ENCODE data around the gene CALML3. TPM values are rescaled to one million over a fixed set of nuclear protein-coding genes. Genes with fewer than 3 reads are reported as not detected.
"Not testable (repeated sequence)": the region's sequence is repeated elsewhere in the genome, so short reads cannot be mapped to it uniquely, and the experiment has no call there.

The CALML3 gene
- total and polyA plus RNA-seq, 4 donors = 0.10 to 0.13 TPM; not detected in 2

- H3K36me3 ChIP-seq (ENCODE audit: control insufficient read depth in 1 of 2, insufficient read depth in 2 of 2, low read length in 1 of 2); H3K4me1 ChIP-seq (ENCODE audit: control insufficient read depth in 1 of 2, insufficient read depth in 2 of 2, low read length in 2 of 2); H3K4me3 ChIP-seq (ENCODE audit: low read length in 2 of 2); ATAC-seq (ENCODE audit: low FRiP score); H3K9me3 ChIP-seq (ENCODE audit: control insufficient read depth, low read length); H3K27me3 ChIP-seq (ENCODE audit: control insufficient read depth in 1 of 2, insufficient read depth in 2 of 2, low read length in 1 of 2): not testable (repeated sequence)
- 60 to 69% methylated on average over 9 of the region's 9 CpGs for WGBS, 2 donors
- peak overlapping the region in 1 of 2 donors; percentile 18 for H3K27ac ChIP-seq (ENCODE audit: low read depth in 1 of 2, low read length in 2 of 2)
- peak in 1 of 2 donors; percentile 50 for DNase-seq
- intact Hi-C loops (cut with DNase I) = loop anchor here in 1 of 2 donors (5.0 kb wide), 2 partner anchors 43 to 112 kb away; no protein-coding TSS in a partner anchor
Observed at GRCh38 chr10:5559022-5559421, 34.3 kb downstream of the CALML3 start.

DNA sequence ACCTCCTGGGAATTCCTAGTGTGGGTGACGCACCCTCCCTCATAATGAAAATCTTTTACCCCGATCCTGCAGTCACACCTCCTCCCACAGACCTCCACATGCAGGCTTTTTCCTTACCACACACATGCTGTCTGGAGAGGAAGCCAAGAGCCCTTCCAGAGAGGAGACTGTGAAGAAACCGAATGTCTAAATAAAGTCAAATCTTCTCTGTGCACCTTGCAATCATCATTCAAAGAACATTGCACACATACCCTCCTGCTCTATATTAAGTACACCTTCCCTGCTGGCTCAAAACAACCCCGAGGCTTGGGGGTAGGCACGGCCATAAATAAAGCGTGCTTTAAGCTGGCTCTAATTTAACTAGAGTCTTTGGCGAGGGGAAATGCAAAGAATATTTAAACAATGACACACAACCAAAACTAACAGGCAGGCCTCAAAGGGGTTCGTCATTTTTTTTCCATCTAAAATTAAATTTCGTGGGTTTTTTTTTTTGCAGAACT, 34.9 kb downstream of the CALML3 start:
- Histone ChIP-seq H3K27ac (ENCODE audit: low read depth in 1 of 2, low read length in 2 of 2) (no peak overlapping the region), H3K4me3 (ENCODE audit: low read length in 2 of 2) (no peak overlapping the region)
- DNase-seq = peak; percentile 40 to 42

DNA sequence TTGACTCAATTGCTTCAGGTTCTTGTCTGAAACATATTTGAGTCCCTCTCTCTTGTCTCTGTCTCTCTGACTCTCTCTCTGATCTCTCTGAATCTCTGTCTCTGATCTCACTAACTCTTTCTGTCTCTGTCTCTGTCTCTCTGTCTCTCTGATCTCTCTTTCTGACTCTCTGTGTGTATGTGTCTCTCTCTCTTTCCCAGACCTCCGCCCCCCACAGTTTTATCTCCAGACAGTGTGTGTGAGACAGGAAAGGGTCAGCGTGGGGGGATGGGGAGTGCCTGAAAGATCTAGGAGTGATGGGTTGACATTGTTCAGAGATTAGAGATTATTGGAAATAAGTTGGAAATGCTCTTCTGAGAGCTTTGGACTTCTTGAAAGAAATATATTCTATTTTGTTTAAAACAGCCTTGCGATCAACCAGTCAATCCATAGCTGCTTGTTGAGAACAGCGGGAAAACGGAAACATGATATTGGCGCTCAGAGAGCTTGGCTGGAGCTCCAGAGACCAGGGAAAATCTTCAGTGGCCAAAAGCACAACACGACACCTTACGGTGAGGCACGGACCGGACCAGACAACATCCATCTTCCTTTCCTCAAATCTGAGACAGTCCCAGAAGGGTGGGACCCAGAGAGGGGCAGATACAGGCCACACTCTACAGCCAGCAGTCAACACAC, 35.5 kb downstream of the CALML3 start:
- Histone ChIP-seq H3K9me3 (ENCODE audit: control insufficient read depth, low read length) (no peaks in the 10 kb centered on the region), H3K4me1 (ENCODE audit: control insufficient read depth in 1 of 2, insufficient read depth in 2 of 2, low read length in 2 of 2) (peaks cover 1 to 6% of the 10 kb centered on the region in 2 donors), H3K27me3 (ENCODE audit: control insufficient read depth in 1 of 2, insufficient read depth in 2 of 2, low read length in 1 of 2) (no peaks in the 10 kb centered on the region), H3K4me3 (ENCODE audit: low read length in 2 of 2) (no peak overlapping the region), H3K27ac (ENCODE audit: low read depth in 1 of 2, low read length in 2 of 2) (peak overlapping the region; percentile 33 to 39), H3K36me3 (ENCODE audit: control insufficient read depth in 1 of 2, insufficient read depth in 2 of 2, low read length in 1 of 2) (no peaks in the 10 kb centered on the region)
- DNase-seq (peak in 1 of 2 donors; percentile 35), ATAC-seq (ENCODE audit: low FRiP score) (no peak)
- intact Hi-C loops (cut with DNase I) = loop anchor here in 1 of 2 donors (5.0 kb wide), 1 partner anchor 37 kb away; no protein-coding TSS in a partner anchor
- 16 to 29% methylated on average over 10 of the region's 10 CpGs for WGBS, 2 donors

More for the DNA sequence above, 34.9 kb downstream of the CALML3 start:
- no peaks in the 10 kb centered on the region for H3K9me3 ChIP-seq (ENCODE audit: control insufficient read depth, low read length)
- WGBS, 2 donors = 3 to 6% methylated on average over 9 of the region's 9 CpGs
- intact Hi-C loops (cut with DNase I) = loop anchor here (5.0 kb wide), 3 partner anchors 38 to 112 kb away; no protein-coding TSS in a partner anchor
- H3K4me1 ChIP-seq (ENCODE audit: control insufficient read depth in 1 of 2, insufficient read depth in 2 of 2, low read length in 2 of 2) = peaks cover 1 to 6% of the 10 kb centered on the region in 2 donors
- H3K27me3 ChIP-seq (ENCODE audit: control insufficient read depth in 1 of 2, insufficient read depth in 2 of 2, low read length in 1 of 2) = no peaks in the 10 kb centered on the region
- no peak for ATAC-seq (ENCODE audit: low FRiP score)
- H3K36me3 ChIP-seq (ENCODE audit: control insufficient read depth in 1 of 2, insufficient read depth in 2 of 2, low read length in 1 of 2) = no peaks in the 10 kb centered on the region

DNA sequence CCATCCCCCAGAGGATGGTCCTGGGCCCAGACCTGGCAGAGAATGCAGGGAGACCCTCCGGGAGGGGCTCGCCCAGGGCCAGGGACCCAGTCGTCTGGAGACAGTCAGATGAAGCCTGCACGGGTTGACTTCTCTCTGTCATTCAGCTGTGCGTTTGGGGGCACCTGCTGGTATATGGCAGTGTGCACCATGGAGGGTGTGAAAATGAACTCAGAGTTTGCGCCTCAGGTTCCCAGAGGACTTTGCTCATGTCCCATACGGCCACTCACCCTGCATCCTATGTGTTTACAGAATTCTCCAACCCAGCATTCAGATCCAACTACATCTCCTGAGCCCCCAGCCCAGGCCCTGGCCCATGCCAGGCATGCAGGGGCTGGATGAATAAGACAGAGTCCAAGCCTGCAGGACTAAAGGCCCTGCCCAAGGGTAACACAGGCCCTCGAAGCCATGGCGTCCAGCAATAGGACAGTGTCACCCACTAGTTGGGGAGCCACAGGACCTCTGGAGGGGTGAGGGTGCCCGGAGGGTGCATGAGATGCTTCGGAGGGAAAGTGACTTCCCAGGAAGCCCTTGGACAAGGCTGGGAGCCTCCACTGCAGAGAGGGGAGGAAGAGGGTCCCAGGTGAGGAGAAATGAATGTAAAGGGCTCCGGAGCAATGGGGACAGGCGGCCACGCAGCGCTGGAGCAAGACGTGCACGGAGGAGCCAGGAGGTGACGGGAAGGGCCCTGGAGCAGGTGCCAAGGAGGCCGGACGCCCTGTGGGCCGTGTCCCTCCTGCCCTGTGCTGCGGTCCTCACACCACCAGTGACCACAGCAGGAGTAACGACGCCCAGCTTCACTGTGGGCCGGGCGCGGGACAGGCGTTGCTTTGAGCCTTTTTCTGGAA, 36.3 kb downstream of the CALML3 start:
- intact Hi-C loops (cut with DNase I) = loop anchor here in 1 of 2 donors (5.0 kb wide), 1 partner anchor 36 kb away; no protein-coding TSS in a partner anchor
- WGBS, 2 donors = 82 to 84% methylated on average over 28 of the region's 28 CpGs
- Histone ChIP-seq H3K4me3 (ENCODE audit: low read length in 2 of 2) (no peak overlapping the region), H3K27me3 (ENCODE audit: control insufficient read depth in 1 of 2, insufficient read depth in 2 of 2, low read length in 1 of 2) (no peaks in the 10 kb centered on the region), H3K27ac (ENCODE audit: low read depth in 1 of 2, low read length in 2 of 2) (peak overlapping the region; percentile 33 to 39), H3K4me1 (ENCODE audit: control insufficient read depth in 1 of 2, insufficient read depth in 2 of 2, low read length in 2 of 2) (peaks cover 1 to 6% of the 10 kb centered on the region in 2 donors), H3K9me3 (ENCODE audit: control insufficient read depth, low read length) (no peaks in the 10 kb centered on the region), H3K36me3 (ENCODE audit: control insufficient read depth in 1 of 2, insufficient read depth in 2 of 2, low read length in 1 of 2) (no peaks in the 10 kb centered on the region)
- DNase-seq (peak in 1 of 2 donors; percentile 59), ATAC-seq (ENCODE audit: low FRiP score) (no peak)

DNA sequence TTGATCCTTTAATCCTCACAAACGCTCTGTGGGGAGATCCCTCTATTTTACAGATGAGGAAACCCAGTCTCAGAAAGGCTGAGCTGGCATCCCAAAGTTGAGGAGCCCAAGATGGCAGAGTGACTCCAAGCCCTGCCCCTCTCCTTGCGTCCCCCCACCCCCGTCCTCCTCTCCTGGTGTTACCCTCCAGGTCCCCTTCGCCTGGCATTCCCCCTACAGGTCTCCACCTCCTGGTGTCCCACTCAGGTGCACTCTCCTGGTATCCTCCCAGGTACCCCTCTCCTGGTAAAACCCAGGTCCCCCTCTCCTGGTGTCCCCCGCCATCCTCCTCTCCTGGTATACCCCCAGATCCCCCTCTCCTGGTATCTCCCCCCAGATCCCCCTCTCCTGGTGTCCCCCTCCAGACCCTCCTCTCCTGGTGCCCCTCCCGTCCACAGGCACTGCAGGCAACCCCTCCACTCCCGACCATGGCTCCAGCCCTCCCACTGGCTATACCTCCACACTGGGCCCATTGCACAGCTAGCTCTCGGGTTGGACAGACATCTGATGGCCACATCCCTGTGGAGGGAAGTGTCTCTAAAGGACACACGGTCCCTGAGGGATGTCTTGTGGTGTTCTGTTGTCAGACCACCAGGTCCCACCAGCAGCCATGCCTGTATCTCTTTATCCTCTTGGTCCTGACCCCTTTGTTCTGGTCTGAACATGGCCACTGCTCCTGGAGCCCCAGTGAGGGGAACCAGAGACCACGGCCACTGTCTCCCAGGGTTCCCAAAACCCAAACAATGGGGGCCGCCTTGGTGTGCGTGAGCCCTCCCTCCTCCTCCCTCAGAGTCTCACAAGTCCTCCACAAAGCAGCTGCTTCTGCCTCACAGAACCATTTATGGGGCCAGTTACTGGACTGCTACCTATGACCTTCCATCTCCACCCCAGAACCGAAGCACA, 37.2 kb downstream of the CALML3 start:
- H3K27me3 ChIP-seq (ENCODE audit: control insufficient read depth in 1 of 2, insufficient read depth in 2 of 2, low read length in 1 of 2) = no peaks in the 10 kb centered on the region
- no peaks in the 10 kb centered on the region for H3K9me3 ChIP-seq (ENCODE audit: control insufficient read depth, low read length)
- ATAC-seq (ENCODE audit: low FRiP score) (no peak), DNase-seq (peak in 1 of 2 donors; percentile 63)
- WGBS, 2 donors = 96 to 97% methylated on average over 13 of the region's 13 CpGs
- peaks cover 1 to 6% of the 10 kb centered on the region in 2 donors for H3K4me1 ChIP-seq (ENCODE audit: control insufficient read depth in 1 of 2, insufficient read depth in 2 of 2, low read length in 2 of 2)
- intact Hi-C loops (cut with DNase I) = loop anchor here in 1 of 2 donors (5.0 kb wide), 1 partner anchor 35 kb away; no protein-coding TSS in a partner anchor
- no peak overlapping the region for H3K4me3 ChIP-seq (ENCODE audit: low read length in 2 of 2)
- no peaks in the 10 kb centered on the region for H3K36me3 ChIP-seq (ENCODE audit: control insufficient read depth in 1 of 2, insufficient read depth in 2 of 2, low read length in 1 of 2)
- peak overlapping the region in 1 of 2 donors; percentile 18 for H3K27ac ChIP-seq (ENCODE audit: low read depth in 1 of 2, low read length in 2 of 2)

DNA sequence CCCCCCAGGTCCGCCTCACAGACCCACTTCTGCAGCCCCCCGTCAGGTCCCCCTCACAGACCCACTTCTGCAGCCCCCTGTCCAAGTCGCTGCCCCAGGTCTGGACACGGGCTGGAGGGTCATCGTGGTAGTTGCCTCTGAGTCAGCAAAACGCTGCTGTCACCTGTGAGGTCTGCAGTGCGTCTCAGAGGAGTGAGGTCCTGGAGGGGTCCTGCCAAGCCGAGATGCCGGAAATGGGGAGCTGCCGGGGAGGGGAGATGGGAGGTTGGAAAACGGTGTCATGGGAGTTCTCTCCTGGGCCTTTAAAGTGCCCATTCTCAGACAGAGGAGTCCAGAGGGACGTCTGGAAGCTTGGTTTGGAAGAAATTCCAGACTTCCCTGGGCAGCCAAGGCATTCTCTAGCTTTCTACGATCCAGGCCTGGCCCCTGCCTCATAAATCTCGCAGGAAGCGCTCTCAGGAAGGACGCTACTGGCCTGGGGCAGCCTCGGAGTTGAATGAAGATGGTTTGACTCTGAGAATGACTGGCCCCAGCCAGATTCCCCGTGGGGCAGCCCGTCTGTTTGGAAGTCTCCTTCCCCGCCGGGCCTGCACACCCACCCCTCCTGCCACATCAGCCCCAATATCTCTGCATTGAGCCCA, 38.7 kb downstream of the CALML3 start:
- peak overlapping the region; percentile 2 to 19 for H3K27ac ChIP-seq (ENCODE audit: low read depth in 1 of 2, low read length in 2 of 2)
- H3K36me3 ChIP-seq (ENCODE audit: control insufficient read depth in 1 of 2, insufficient read depth in 2 of 2, low read length in 1 of 2) = no peaks in the 10 kb centered on the region
- WGBS, 2 donors = 12 to 16% methylated on average over 21 of the region's 21 CpGs
- intact Hi-C loops (cut with DNase I) = loop anchor here in 1 of 2 donors (5.0 kb wide), 1 partner anchor 34 kb away; no protein-coding TSS in a partner anchor
- no peaks in the 10 kb centered on the region for H3K9me3 ChIP-seq (ENCODE audit: control insufficient read depth, low read length)
- peaks cover 0 to 1% of the 10 kb centered on the region in 2 donors for H3K4me1 ChIP-seq (ENCODE audit: control insufficient read depth in 1 of 2, insufficient read depth in 2 of 2, low read length in 2 of 2)
- no peaks in the 10 kb centered on the region for H3K27me3 ChIP-seq (ENCODE audit: control insufficient read depth in 1 of 2, insufficient read depth in 2 of 2, low read length in 1 of 2)
- no peak overlapping the region for H3K4me3 ChIP-seq (ENCODE audit: low read length in 2 of 2)
- ATAC-seq (ENCODE audit: low FRiP score) (peak; percentile 58), DNase-seq (peak in 1 of 2 donors; percentile 73)

DNA sequence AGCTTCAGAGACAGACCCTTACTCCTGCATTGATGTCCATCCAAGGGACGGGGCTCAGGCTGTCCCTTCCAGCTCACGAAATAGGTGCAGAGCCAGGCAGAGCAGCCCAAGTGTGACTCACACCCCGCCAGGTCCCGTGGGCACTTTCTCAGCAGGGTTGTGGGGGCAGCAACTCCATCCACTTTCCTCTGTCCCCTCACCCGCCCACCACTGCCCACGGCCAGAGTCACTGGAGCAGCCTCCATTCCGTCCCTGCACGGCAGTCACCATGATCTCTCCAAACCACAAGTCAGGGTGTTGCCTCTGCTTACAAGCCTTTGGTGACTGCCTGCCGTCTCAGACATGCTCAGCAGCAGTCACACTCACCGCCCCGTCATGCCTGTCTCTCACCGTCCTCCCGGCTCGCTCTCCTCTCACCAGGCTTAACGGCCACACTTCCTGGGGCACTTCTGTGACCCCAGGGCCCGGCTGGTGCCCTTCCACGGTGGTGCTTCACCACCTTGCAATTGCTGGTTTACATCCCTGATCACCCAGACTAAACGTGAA, 39.3 kb downstream of the CALML3 start:
- Histone ChIP-seq H3K36me3 (ENCODE audit: control insufficient read depth in 1 of 2, insufficient read depth in 2 of 2, low read length in 1 of 2) (no peaks in the 10 kb centered on the region), H3K9me3 (ENCODE audit: control insufficient read depth, low read length) (no peaks in the 10 kb centered on the region), H3K27ac (ENCODE audit: low read depth in 1 of 2, low read length in 2 of 2) (peak overlapping the region; percentile 2 to 19), H3K4me1 (ENCODE audit: control insufficient read depth in 1 of 2, insufficient read depth in 2 of 2, low read length in 2 of 2) (peaks cover 0 to 1% of the 10 kb centered on the region in 2 donors), H3K27me3 (ENCODE audit: control insufficient read depth in 1 of 2, insufficient read depth in 2 of 2, low read length in 1 of 2) (no peaks in the 10 kb centered on the region), H3K4me3 (ENCODE audit: low read length in 2 of 2) (no peak overlapping the region)
- peak in 1 of 2 donors; percentile 82 for DNase-seq
- intact Hi-C loops (cut with DNase I) = loop anchor here in 1 of 2 donors (5.0 kb wide), 1 partner anchor 33 kb away; no protein-coding TSS in a partner anchor
- ATAC-seq (ENCODE audit: low FRiP score) = peak; percentile 33
- 16 to 25% methylated on average over 18 of the region's 18 CpGs for WGBS, 2 donors
